Fibroblast of lung (primary cell): ENCODE results near the gene RNF133. TPM values are rescaled to one million over a fixed set of nuclear protein-coding genes. Genes with fewer than 3 reads are reported as not detected.

Experiments
- DNase-seq, 2 donors: peaks; one replicate each; pipeline versions ENCODE4 v3.0.0 to v3.0.0-alpha.2; 2010; ENCODE audit warnings: low read depth in 2 of 2
- H2AFZ ChIP-seq: 2 replicates; pipeline ENCODE4 v1.5.1; 2012; ENCODE audit warnings: low read length, control low read depth, inconsistent platforms
- H3K27ac ChIP-seq: 2 replicates; pipeline ENCODE4 v1.5.1; 2011; ENCODE audit warnings: low read length, control low read depth; ENCODE audit not compliant: insufficient read depth
- H3K27me3 ChIP-seq: 2 replicates; pipeline ENCODE4 v1.5.1; 2011; ENCODE audit warnings: mild to moderate bottlenecking, low read length; ENCODE audit not compliant: control insufficient read depth, insufficient read depth
- H3K36me3 ChIP-seq: 2 replicates; pipeline ENCODE4 v1.5.1; 2011; ENCODE audit warnings: low read length; ENCODE audit not compliant: control insufficient read depth, insufficient read depth
- H3K4me1 ChIP-seq: 2 replicates; pipeline ENCODE4 v1.5.1; 2011; ENCODE audit warnings: low read length; ENCODE audit not compliant: control insufficient read depth, insufficient read depth; ENCODE audit errors: extremely low read depth
- H3K4me2 ChIP-seq: 2 replicates; pipeline ENCODE4 v1.5.1; 2011; ENCODE audit warnings: low read length, control low read depth; ENCODE audit not compliant: insufficient read depth; ENCODE audit errors: extremely low read depth
- H3K4me3 ChIP-seq, 4 experiments: fragments of 200-600 bp in 1 of 4; sonication (generic) in 1 of 4; replicated peaks in 1 of 4; 2 replicates each; pipeline ENCODE4 v1.5.1; 2011 to 2016; ENCODE audit warnings: low read length in 4 of 4, low read depth in 3 of 4, mild to moderate bottlenecking in 3 of 4, control low read depth in 2 of 4, inconsistent platforms in 1 of 4, mixed read lengths in 1 of 4; ENCODE audit not compliant: insufficient read depth in 1 of 4; ENCODE audit errors: control extremely low read depth in 1 of 4
- H3K79me2 ChIP-seq: 2 replicates; pipeline ENCODE4 v1.5.1; 2012; ENCODE audit warnings: mild to moderate bottlenecking, low read length, inconsistent platforms; ENCODE audit not compliant: control insufficient read depth, insufficient read depth
- H3K9ac ChIP-seq: 2 replicates; pipeline ENCODE4 v1.5.1; 2011; ENCODE audit warnings: mild to moderate bottlenecking, low read length, control low read depth; ENCODE audit not compliant: insufficient read depth
- H3K9me3 ChIP-seq: 2 replicates; pipeline ENCODE4 v1.5.1; 2012; ENCODE audit warnings: low read depth, low read length; ENCODE audit not compliant: control insufficient read depth, insufficient read depth
- H4K20me1 ChIP-seq: 2 replicates; pipeline ENCODE4 v1.5.1; 2011; ENCODE audit warnings: low read length; ENCODE audit not compliant: control insufficient read depth, insufficient read depth; ENCODE audit errors: extremely low read depth
- CTCF ChIP-seq, 2 donors: IDR thresholded peaks in 1 of 2; conservative IDR thresholded peaks in 1 of 2; 1 replicate in 1 of 2; 2 replicates in 1 of 2; pipeline ENCODE4 v1.5.1; 2011 to 2012; ENCODE audit warnings: low read length in 2 of 2, control low read depth in 1 of 2, inconsistent platforms in 1 of 2, low read depth in 1 of 2, mild to moderate bottlenecking in 1 of 2
- EZH2 ChIP-seq: IDR thresholded peaks from 2 replicates; pipeline ENCODE4 v1.5.1; 2012; ENCODE audit warnings: low read length, control low read depth, mild to moderate bottlenecking; ENCODE audit errors: missing control alignments
- polyA plus RNA-seq, 2 donors: library from polyadenylated mRNA; depleted of rRNA in 1 of 2; stranded (reverse) in 1 of 2; unstranded in 1 of 2; fragments of >200 nt; gene quantifications; 2 replicates each; pipeline ENCODE4 v1.2.1, GENCODE V29; 2011 to 2012; ENCODE audit warnings: missing spikeins in 1 of 2
- total RNA-seq: library from RNA; depleted of rRNA; stranded (reverse); fragments of >200 nt; gene quantifications from 2 replicates; pipeline ENCODE4 v1.2.1, GENCODE V29; 2014

RNF133 gene
- total and polyA plus RNA-seq, 2 donors (not counting 1 experiment from before 2014, with no cell fraction given), result 0.07 to 0.50 TPM

- no peak overlapping the region for H3K27ac ChIP-seq
- H3K27me3 ChIP-seq, result no peaks in the 10 kb centered on the region
- H2AFZ ChIP-seq, result no peak overlapping the region
- DNase-seq, result no peak
- TF ChIP-seq CTCF (conservative IDR thresholded peaks at IDR 0.05 in 1 of 2, IDR thresholded peaks at IDR 0.05 in 1 of 2; ENCODE audit: low read depth in 1 of 2, low read length in 2 of 2), result no peak
- no peak for TF ChIP-seq EZH2
- H3K9ac ChIP-seq, result no peak overlapping the region
- H3K79me2 ChIP-seq, result no peaks in the 10 kb centered on the region
- no peaks in the 10 kb centered on the region for H3K9me3 ChIP-seq
- H4K20me1 ChIP-seq, result no peaks in the 10 kb centered on the region
- H3K4me1 ChIP-seq, result no peaks in the 10 kb centered on the region
- no peaks in the 10 kb centered on the region for H3K36me3 ChIP-seq
- no peak overlapping the region for H3K4me2 ChIP-seq
- H3K4me3 ChIP-seq, result no peak overlapping the region
Measured at GRCh38 chr7:122689346-122690109, 9.4 kb downstream of the RNF133 start.

GRCh38 chr7:122688400-122688998 is 10.4 kb downstream of the RNF133 start:
- H3K4me1 ChIP-seq, result no peaks in the 10 kb centered on the region
- no peak overlapping the region for H3K4me3 ChIP-seq
- no peak overlapping the region for H3K4me2 ChIP-seq
- H3K36me3 ChIP-seq, result no peaks in the 10 kb centered on the region
- TF ChIP-seq CTCF (conservative IDR thresholded peaks at IDR 0.05 in 1 of 2, IDR thresholded peaks at IDR 0.05 in 1 of 2; ENCODE audit: low read depth in 1 of 2, low read length in 2 of 2) (no peak), EZH2 (no peak)
- H4K20me1 ChIP-seq, result no peaks in the 10 kb centered on the region
- no peaks in the 10 kb centered on the region for H3K79me2 ChIP-seq
- no peak overlapping the region for H2AFZ ChIP-seq
- no peaks in the 10 kb centered on the region for H3K27me3 ChIP-seq
- H3K9me3 ChIP-seq, result no peaks in the 10 kb centered on the region
- no peak for DNase-seq
- H3K27ac ChIP-seq, result no peak overlapping the region
- no peak overlapping the region for H3K9ac ChIP-seq

- H3K9ac ChIP-seq, result no peak overlapping the region
- no peak overlapping the region for H3K4me2 ChIP-seq
- DNase-seq, result no peak
- TF ChIP-seq CTCF (conservative IDR thresholded peaks at IDR 0.05 in 1 of 2, IDR thresholded peaks at IDR 0.05 in 1 of 2; ENCODE audit: low read depth in 1 of 2, low read length in 2 of 2) (no peak), EZH2 (no peak)
- no peaks in the 10 kb centered on the region for H3K79me2 ChIP-seq
- H3K36me3 ChIP-seq, result no peaks in the 10 kb centered on the region
- H3K4me1 ChIP-seq, result no peaks in the 10 kb centered on the region
- H3K9me3 ChIP-seq, result no peaks in the 10 kb centered on the region
- no peak overlapping the region for H2AFZ ChIP-seq
- H3K27ac ChIP-seq, result no peak overlapping the region
- H3K4me3 ChIP-seq, result no peak overlapping the region
- no peaks in the 10 kb centered on the region for H3K27me3 ChIP-seq
- H4K20me1 ChIP-seq, result no peaks in the 10 kb centered on the region
Measured at GRCh38 chr7:122686360-122686878, 12.5 kb downstream of the RNF133 start.
